Parathyroid adenoma (tissue), 2 donors: ENCODE data around the gene HRK.

Experiments
- H2AFZ ChIP-seq: fragments of 300-600 bp; sonication (generic); one replicate; pipeline ENCODE4 v1.7.0; 2017; ENCODE audit warnings: antibody characterized with exemption, mild to moderate bottlenecking
- H3K27ac ChIP-seq: fragments of 300-600 bp; sonication (generic); one replicate; pipeline ENCODE4 v1.7.0; 2017
- H3K27me3 ChIP-seq: fragments of 300-600 bp; sonication (generic); one replicate; pipeline ENCODE4 v1.7.0; 2017; ENCODE audit warnings: low read length; ENCODE audit not compliant: control insufficient read depth, insufficient read depth
- H3K36me3 ChIP-seq: fragments of 300-600 bp; sonication (generic); one replicate; pipeline ENCODE4 v1.7.0; 2017; ENCODE audit warnings: low read length; ENCODE audit not compliant: control insufficient read depth, insufficient read depth
- H3K4me1 ChIP-seq: fragments of 300-600 bp; sonication (generic); one replicate; pipeline ENCODE4 v1.7.0; 2017; ENCODE audit warnings: control low read depth
- H3K4me2 ChIP-seq: fragments of 300-600 bp; sonication (generic); one replicate; pipeline ENCODE4 v1.7.0; 2017; ENCODE audit warnings: low read length
- H3K4me3 ChIP-seq: fragments of 300-600 bp; sonication (generic); one replicate; pipeline ENCODE4 v1.7.0; 2017; ENCODE audit warnings: low read depth, low read length
- H3K79me2 ChIP-seq: fragments of 300-600 bp; sonication (generic); one replicate; pipeline ENCODE4 v1.7.0; 2017; ENCODE audit warnings: control low read depth
- H3K9ac ChIP-seq: fragments of 300-600 bp; sonication (generic); one replicate; pipeline ENCODE4 v1.7.0; 2017; ENCODE audit warnings: mild to moderate bottlenecking
- H3K9me3 ChIP-seq: fragments of 300-600 bp; sonication (generic); one replicate; pipeline ENCODE4 v1.7.0; 2017; ENCODE audit warnings: low read length; ENCODE audit not compliant: control insufficient read depth
- TF ChIP-seq, protein P1 (sequence below): fragments of 300-600 bp; sonication (generic); IDR thresholded peaks from one replicate; pipeline ENCODE4 v1.7.0; 2017; ENCODE audit warnings: antibody characterized with exemption, mild to moderate bottlenecking
- donor health status: primary hyperparathyroidism.

The HRK gene

DNA sequence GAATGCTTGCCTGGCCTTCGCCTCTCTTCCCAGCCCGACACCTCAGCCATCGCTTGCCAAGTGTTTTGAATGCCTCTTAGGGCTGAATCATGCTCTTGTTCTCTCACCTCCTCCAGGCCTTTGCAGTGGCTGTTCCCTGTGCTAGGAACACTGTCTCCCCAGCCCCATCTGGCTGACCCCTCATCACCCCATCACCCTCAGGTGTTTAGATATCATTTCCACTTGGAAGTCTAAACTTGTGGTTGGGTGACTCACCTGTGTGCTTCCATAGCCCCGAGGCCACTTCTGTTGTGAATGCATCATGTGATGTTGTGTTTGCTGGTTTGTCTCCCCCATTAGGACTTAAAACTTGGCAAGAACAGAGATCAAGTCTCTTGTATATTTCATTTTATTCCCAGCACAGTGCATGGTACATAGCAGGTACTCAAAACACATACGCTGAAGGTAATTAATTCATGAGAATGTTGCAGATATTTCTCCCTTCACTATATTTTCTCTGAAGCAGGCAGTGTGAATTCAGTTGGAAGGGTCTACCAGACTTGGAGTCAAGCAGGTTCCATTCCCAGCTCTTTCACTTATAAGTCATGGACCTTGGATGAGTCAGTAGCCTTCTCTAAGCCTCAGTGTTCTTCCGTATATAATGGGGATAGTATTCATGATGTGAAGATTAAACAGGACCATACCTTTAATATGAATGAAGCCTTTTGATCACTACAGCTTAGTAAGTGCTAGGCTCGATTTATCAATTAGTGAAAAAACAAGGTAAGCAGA is 67.8 kb downstream of the HRK start:
- H3K4me2 ChIP-seq: no peak overlapping the region
- TF ChIP-seq, protein P1, sequence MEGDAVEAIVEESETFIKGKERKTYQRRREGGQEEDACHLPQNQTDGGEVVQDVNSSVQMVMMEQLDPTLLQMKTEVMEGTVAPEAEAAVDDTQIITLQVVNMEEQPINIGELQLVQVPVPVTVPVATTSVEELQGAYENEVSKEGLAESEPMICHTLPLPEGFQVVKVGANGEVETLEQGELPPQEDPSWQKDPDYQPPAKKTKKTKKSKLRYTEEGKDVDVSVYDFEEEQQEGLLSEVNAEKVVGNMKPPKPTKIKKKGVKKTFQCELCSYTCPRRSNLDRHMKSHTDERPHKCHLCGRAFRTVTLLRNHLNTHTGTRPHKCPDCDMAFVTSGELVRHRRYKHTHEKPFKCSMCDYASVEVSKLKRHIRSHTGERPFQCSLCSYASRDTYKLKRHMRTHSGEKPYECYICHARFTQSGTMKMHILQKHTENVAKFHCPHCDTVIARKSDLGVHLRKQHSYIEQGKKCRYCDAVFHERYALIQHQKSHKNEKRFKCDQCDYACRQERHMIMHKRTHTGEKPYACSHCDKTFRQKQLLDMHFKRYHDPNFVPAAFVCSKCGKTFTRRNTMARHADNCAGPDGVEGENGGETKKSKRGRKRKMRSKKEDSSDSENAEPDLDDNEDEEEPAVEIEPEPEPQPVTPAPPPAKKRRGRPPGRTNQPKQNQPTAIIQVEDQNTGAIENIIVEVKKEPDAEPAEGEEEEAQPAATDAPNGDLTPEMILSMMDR: no peak
- no peaks in the 10 kb centered on the region for H3K27me3 ChIP-seq
- no peaks in the 10 kb centered on the region for H3K9me3 ChIP-seq
- no peaks in the 10 kb centered on the region for H3K36me3 ChIP-seq
- H3K4me3 ChIP-seq: no peak overlapping the region
- no peak overlapping the region for H3K27ac ChIP-seq
- H3K4me1 ChIP-seq: peaks cover 2% of the 10 kb centered on the region
- H2AFZ ChIP-seq: no peak overlapping the region
- H3K79me2 ChIP-seq: no peaks in the 10 kb centered on the region
- no peak overlapping the region for H3K9ac ChIP-seq

DNA sequence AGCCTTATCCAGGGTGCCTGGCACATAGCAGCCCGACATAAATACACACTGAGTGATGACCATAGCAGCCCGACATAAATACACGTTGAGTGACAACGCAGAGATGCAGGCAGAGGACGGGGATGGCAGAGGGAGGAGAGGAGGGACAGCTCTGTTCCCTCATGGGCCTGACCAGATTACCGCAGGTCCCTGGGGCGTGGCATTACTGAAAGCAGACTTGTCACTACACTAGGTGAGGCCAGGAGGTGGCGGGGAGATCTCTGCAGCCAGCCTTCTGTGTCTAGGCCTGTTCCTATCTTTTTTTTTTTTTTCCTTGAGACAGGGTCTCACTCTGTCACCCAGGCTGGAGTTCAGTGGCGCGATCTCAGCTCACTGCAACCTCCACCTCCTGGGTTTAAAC is 69.0 kb downstream of the HRK start:
- no peak overlapping the region for H3K27ac ChIP-seq
- no peaks in the 10 kb centered on the region for H3K27me3 ChIP-seq
- no peaks in the 10 kb centered on the region for H3K9me3 ChIP-seq
- H3K36me3 ChIP-seq: no peaks in the 10 kb centered on the region
- no peaks in the 10 kb centered on the region for H3K4me1 ChIP-seq
- H3K4me3 ChIP-seq: no peak overlapping the region
- H2AFZ ChIP-seq: no peak overlapping the region
- TF ChIP-seq, protein P1: no peak
- H3K9ac ChIP-seq: no peak overlapping the region
- H3K4me2 ChIP-seq: no peak overlapping the region
- no peaks in the 10 kb centered on the region for H3K79me2 ChIP-seq

DNA sequence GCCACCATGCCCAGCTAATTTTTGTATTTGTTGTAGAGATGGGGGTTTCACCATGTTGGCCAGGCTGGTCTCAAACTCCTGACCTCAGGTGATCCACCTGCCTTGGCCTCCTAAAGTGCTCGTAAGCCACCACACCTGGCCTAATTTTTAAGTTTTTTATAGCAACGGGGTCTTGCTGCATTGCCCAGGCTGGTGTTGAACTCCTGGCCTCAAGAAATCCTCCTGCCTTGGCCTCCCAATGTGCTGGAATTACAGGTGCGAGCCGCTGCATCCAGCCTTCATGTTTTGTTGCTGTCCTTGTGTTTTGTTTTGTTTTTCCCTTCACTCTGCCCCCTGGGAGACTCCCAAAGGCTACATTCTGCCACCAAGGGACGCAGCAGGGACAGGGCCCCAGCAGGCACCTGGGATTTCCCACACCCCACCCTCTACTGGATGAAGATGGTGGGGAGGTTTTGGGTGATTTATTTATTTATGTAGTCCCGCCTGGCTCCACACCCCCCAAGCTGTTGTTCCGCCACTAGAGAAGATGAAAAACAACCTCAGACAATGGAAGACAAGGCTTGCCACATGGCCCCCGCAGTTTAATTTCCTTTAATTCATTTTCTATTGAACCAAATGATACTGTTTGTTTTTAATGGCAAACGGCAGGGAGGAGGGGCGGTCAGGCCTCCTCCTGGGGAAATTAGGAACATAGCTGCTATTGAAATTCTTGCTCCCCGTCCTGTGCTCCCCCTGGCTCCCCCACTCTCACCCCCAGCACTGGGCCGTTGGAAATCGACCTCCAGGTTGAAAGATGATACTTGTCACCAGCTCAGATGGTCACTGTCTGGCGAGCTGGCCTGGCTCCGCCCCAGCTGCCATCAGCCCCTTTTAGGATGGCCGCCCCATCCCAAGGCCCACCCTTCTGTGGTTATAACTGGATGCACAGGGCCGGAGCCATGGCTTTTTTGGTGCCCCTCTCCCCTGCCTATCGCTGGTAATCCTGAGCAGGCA is 72.8 kb downstream of the HRK start:
- Histone ChIP-seq H3K4me3 (no peak overlapping the region), H3K27ac (no peak overlapping the region), H3K79me2 (no peaks in the 10 kb centered on the region), H3K4me2 (no peak overlapping the region), H3K27me3 (no peaks in the 10 kb centered on the region), H3K36me3 (no peaks in the 10 kb centered on the region), H2AFZ (no peak overlapping the region), H3K9ac (no peak overlapping the region), H3K9me3 (no peaks in the 10 kb centered on the region), H3K4me1 (no peaks in the 10 kb centered on the region)
- TF ChIP-seq, protein P1: no peak

DNA sequence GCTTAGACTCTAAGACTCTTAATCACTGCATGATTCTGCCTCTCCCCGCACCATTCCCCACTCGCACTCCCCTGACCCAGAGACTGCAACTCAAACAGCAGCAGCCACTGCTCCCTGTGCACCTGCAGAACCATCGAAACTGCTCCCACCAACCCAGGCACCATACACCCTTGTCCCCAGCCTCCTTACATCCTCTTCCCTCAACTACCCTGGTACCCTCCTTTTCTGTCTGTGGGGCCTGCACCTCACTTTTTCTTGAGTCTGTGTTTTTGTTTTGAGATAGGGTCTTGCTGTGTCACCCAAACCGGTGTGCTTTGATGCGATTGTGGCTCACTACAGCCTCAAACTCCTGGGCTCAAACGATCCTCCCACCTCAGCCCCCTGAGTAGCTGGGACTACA is 73.7 kb downstream of the HRK start:
- TF ChIP-seq, protein P1: no peak
- no peaks in the 10 kb centered on the region for H3K36me3 ChIP-seq
- H3K4me2 ChIP-seq: no peak overlapping the region
- no peaks in the 10 kb centered on the region for H3K4me1 ChIP-seq
- no peak overlapping the region for H2AFZ ChIP-seq
- no peak overlapping the region for H3K4me3 ChIP-seq
- no peaks in the 10 kb centered on the region for H3K27me3 ChIP-seq
- H3K9ac ChIP-seq: no peak overlapping the region
- H3K79me2 ChIP-seq: no peaks in the 10 kb centered on the region
- H3K27ac ChIP-seq: no peak overlapping the region
- H3K9me3 ChIP-seq: no peaks in the 10 kb centered on the region
